ENCODE measurements around the gene DOK7.

- TF ChIP-seq EZH2 (IDR thresholded peaks at IDR 0.05) (no peak), POLR2AphosphoS5 (IDR thresholded peaks at IDR 0.05; ENCODE audit: borderline replicate concordance, low read depth, low read length) (no peak), FOXP2 (optimal IDR thresholded peaks at IDR 0.05; ENCODE audit: control extremely low read depth, extremely low read length, insufficient read depth) (no peak)
These were observed 48.1 kb downstream of the DOK7 start for GRCh38 chr4:3511187-3511586.
